ENCODE results near the gene THOC5.

The THOC5 gene

GRCh38 chr22:29487426-29487986 lies 66.1 kb downstream of the THOC5 start:
- H4K8ac ChIP-seq (ENCODE audit: low read length): no peak overlapping the region
- H3K9ac ChIP-seq (ENCODE audit: low read length): no peak overlapping the region
- H3K9me3 ChIP-seq (ENCODE audit: control insufficient read depth, low read length): no peaks in the 10 kb centered on the region
- H3K27me3 ChIP-seq (ENCODE audit: control insufficient read depth in 1 of 2, insufficient read depth in 1 of 2, low read length in 2 of 2): peaks cover 3 to 15% of the 10 kb centered on the region in 2 experiments
- no peak overlapping the region for H3K4me2 ChIP-seq (ENCODE audit: low read length, poor library complexity, severe bottlenecking)
- H2AFZ ChIP-seq (ENCODE audit: low read depth, low read length): no peak overlapping the region
- H2BK120ac ChIP-seq (ENCODE audit: low read depth, low read length): no peak overlapping the region
- no peaks in the 10 kb centered on the region for H3K79me1 ChIP-seq (replicated peaks; ENCODE audit: low read length, poor library complexity, severe bottlenecking)
- no peak overlapping the region for H2BK12ac ChIP-seq (ENCODE audit: low read length in 2 of 2)
- H3K14ac ChIP-seq (ENCODE audit: low read length in 2 of 2): no peak overlapping the region
- no peak overlapping the region for H2BK5ac ChIP-seq (ENCODE audit: low read depth, low read length, poor library complexity, severe bottlenecking)
- H3K27ac ChIP-seq (ENCODE audit: low read length, poor library complexity, severe bottlenecking): no peak overlapping the region
- no peak overlapping the region for H3K4ac ChIP-seq (ENCODE audit: low read depth in 1 of 2, low read length in 2 of 2)
- no peaks in the 10 kb centered on the region for H3K36me3 ChIP-seq (ENCODE audit: control insufficient read depth in 1 of 2, insufficient read depth in 2 of 2, low read depth in 1 of 2, low read length in 2 of 2)
- no peak overlapping the region for H3K23ac ChIP-seq (ENCODE audit: low read length in 2 of 2)
- H2AK5ac ChIP-seq (ENCODE audit: low read length, severe bottlenecking): no peak overlapping the region
- H3K4me1 ChIP-seq (ENCODE audit: control insufficient read depth, insufficient read depth, low read depth, low read length): no peaks in the 10 kb centered on the region
- H3K18ac ChIP-seq (ENCODE audit: low read depth in 1 of 2, low read length in 2 of 2): no peak overlapping the region
- no peak for DNase-seq
- WGBS: 90% methylated on average over 6 of the region's 6 CpGs
- no peak overlapping the region for H3K4me3 ChIP-seq (ENCODE audit: insufficient read depth in 1 of 2, low read depth in 1 of 2, low read length in 2 of 2)
- H4K91ac ChIP-seq (ENCODE audit: low read length): no peak overlapping the region
- no peak overlapping the region for H2BK15ac ChIP-seq (ENCODE audit: low read depth, poor library complexity, severe bottlenecking)

GRCh38 chr22:29485448-29485847 lies 68.1 kb downstream of the THOC5 start:
- H3K27ac ChIP-seq (ENCODE audit: low read length, poor library complexity, severe bottlenecking): no peak overlapping the region
- no peak overlapping the region for H2BK5ac ChIP-seq (ENCODE audit: low read depth, low read length, poor library complexity, severe bottlenecking)
- H3K79me1 ChIP-seq (replicated peaks; ENCODE audit: low read length, poor library complexity, severe bottlenecking): no peaks in the 10 kb centered on the region
- no peaks in the 10 kb centered on the region for H3K36me3 ChIP-seq (ENCODE audit: control insufficient read depth in 1 of 2, insufficient read depth in 2 of 2, low read depth in 1 of 2, low read length in 2 of 2)
- no peak overlapping the region for H2AK5ac ChIP-seq (ENCODE audit: low read length, severe bottlenecking)
- no peak overlapping the region for H3K14ac ChIP-seq (ENCODE audit: low read length in 2 of 2)
- no peak overlapping the region for H3K18ac ChIP-seq (ENCODE audit: low read depth in 1 of 2, low read length in 2 of 2)
- H2AFZ ChIP-seq (ENCODE audit: low read depth, low read length): no peak overlapping the region
- H2BK15ac ChIP-seq (ENCODE audit: low read depth, poor library complexity, severe bottlenecking): no peak overlapping the region
- H2BK120ac ChIP-seq (ENCODE audit: low read depth, low read length): no peak overlapping the region
- no peaks in the 10 kb centered on the region for H3K9me3 ChIP-seq (ENCODE audit: control insufficient read depth, low read length)
- H3K23ac ChIP-seq (ENCODE audit: low read length in 2 of 2): no peak overlapping the region
- no peak overlapping the region for H3K9ac ChIP-seq (ENCODE audit: low read length)
- no peak overlapping the region for H3K4ac ChIP-seq (ENCODE audit: low read depth in 1 of 2, low read length in 2 of 2)
- no peak overlapping the region for H4K91ac ChIP-seq (ENCODE audit: low read length)
- H2BK12ac ChIP-seq (ENCODE audit: low read length in 2 of 2): no peak overlapping the region
- no peak overlapping the region for H3K4me2 ChIP-seq (ENCODE audit: low read length, poor library complexity, severe bottlenecking)
- H3K4me1 ChIP-seq (ENCODE audit: control insufficient read depth, insufficient read depth, low read depth, low read length): peaks cover 10% of the 10 kb centered on the region
- peaks cover 24 to 32% of the 10 kb centered on the region in 2 experiments for H3K27me3 ChIP-seq (ENCODE audit: control insufficient read depth in 1 of 2, insufficient read depth in 1 of 2, low read length in 2 of 2)
- 92% methylated on average over 8 of the region's 8 CpGs for WGBS
- H4K8ac ChIP-seq (ENCODE audit: low read length): no peak overlapping the region
- no peak for DNase-seq
- no peak overlapping the region for H3K4me3 ChIP-seq (ENCODE audit: insufficient read depth in 1 of 2, low read depth in 1 of 2, low read length in 2 of 2)

- H3K4me2 ChIP-seq (ENCODE audit: low read length, poor library complexity, severe bottlenecking): no peak overlapping the region
- no peaks in the 10 kb centered on the region for H3K36me3 ChIP-seq (ENCODE audit: control insufficient read depth in 1 of 2, insufficient read depth in 2 of 2, low read depth in 1 of 2, low read length in 2 of 2)
- no peak overlapping the region for H3K9ac ChIP-seq (ENCODE audit: low read length)
- no peak overlapping the region for H2BK120ac ChIP-seq (ENCODE audit: low read depth, low read length)
- no peak overlapping the region for H4K91ac ChIP-seq (ENCODE audit: low read length)
- no peak for DNase-seq
- no peak overlapping the region for H3K23ac ChIP-seq (ENCODE audit: low read length in 2 of 2)
- no peak overlapping the region for H2AFZ ChIP-seq (ENCODE audit: low read depth, low read length)
- H3K18ac ChIP-seq (ENCODE audit: low read depth in 1 of 2, low read length in 2 of 2): no peak overlapping the region
- no peak overlapping the region for H2BK5ac ChIP-seq (ENCODE audit: low read depth, low read length, poor library complexity, severe bottlenecking)
- H3K27me3 ChIP-seq (ENCODE audit: control insufficient read depth in 1 of 2, insufficient read depth in 1 of 2, low read length in 2 of 2): peaks cover 28 to 32% of the 10 kb centered on the region in 2 experiments
- H3K4ac ChIP-seq (ENCODE audit: low read depth in 1 of 2, low read length in 2 of 2): no peak overlapping the region
- no peak overlapping the region for H3K27ac ChIP-seq (ENCODE audit: low read length, poor library complexity, severe bottlenecking)
- peaks cover 14% of the 10 kb centered on the region for H3K4me1 ChIP-seq (ENCODE audit: control insufficient read depth, insufficient read depth, low read depth, low read length)
- H3K4me3 ChIP-seq (ENCODE audit: insufficient read depth in 1 of 2, low read depth in 1 of 2, low read length in 2 of 2): no peak overlapping the region
- H2BK12ac ChIP-seq (ENCODE audit: low read length in 2 of 2): no peak overlapping the region
- 89% methylated on average over 2 of the region's 3 CpGs for WGBS
- H2AK5ac ChIP-seq (ENCODE audit: low read length, severe bottlenecking): no peak overlapping the region
- H4K8ac ChIP-seq (ENCODE audit: low read length): no peak overlapping the region
- H3K79me1 ChIP-seq (replicated peaks; ENCODE audit: low read length, poor library complexity, severe bottlenecking): no peaks in the 10 kb centered on the region
- H3K14ac ChIP-seq (ENCODE audit: low read length in 2 of 2): no peak overlapping the region
- H3K9me3 ChIP-seq (ENCODE audit: control insufficient read depth, low read length): no peaks in the 10 kb centered on the region
- H2BK15ac ChIP-seq (ENCODE audit: low read depth, poor library complexity, severe bottlenecking): no peak overlapping the region
These were observed 68.9 kb downstream of the THOC5 start for GRCh38 chr22:29484642-29485041.

GRCh38 chr22:29483254-29483653 lies 70.3 kb downstream of the THOC5 start:
- no peak overlapping the region for H2BK12ac ChIP-seq (ENCODE audit: low read length in 2 of 2)
- H2AFZ ChIP-seq (ENCODE audit: low read depth, low read length): no peak overlapping the region
- H3K79me1 ChIP-seq (replicated peaks; ENCODE audit: low read length, poor library complexity, severe bottlenecking): no peaks in the 10 kb centered on the region
- H3K27me3 ChIP-seq (ENCODE audit: control insufficient read depth in 1 of 2, insufficient read depth in 1 of 2, low read length in 2 of 2): peaks cover 42 to 46% of the 10 kb centered on the region in 2 experiments
- H3K14ac ChIP-seq (ENCODE audit: low read length in 2 of 2): no peak overlapping the region
- no peaks in the 10 kb centered on the region for H3K36me3 ChIP-seq (ENCODE audit: control insufficient read depth in 1 of 2, insufficient read depth in 2 of 2, low read depth in 1 of 2, low read length in 2 of 2)
- DNase-seq: no peak
- H3K4ac ChIP-seq (ENCODE audit: low read depth in 1 of 2, low read length in 2 of 2): no peak overlapping the region
- H2BK120ac ChIP-seq (ENCODE audit: low read depth, low read length): no peak overlapping the region
- no peaks in the 10 kb centered on the region for H3K9me3 ChIP-seq (ENCODE audit: control insufficient read depth, low read length)
- no peak overlapping the region for H3K9ac ChIP-seq (ENCODE audit: low read length)
- H4K8ac ChIP-seq (ENCODE audit: low read length): no peak overlapping the region
- H3K27ac ChIP-seq (ENCODE audit: low read length, poor library complexity, severe bottlenecking): no peak overlapping the region
- H3K4me2 ChIP-seq (ENCODE audit: low read length, poor library complexity, severe bottlenecking): no peak overlapping the region
- no peak overlapping the region for H2BK15ac ChIP-seq (ENCODE audit: low read depth, poor library complexity, severe bottlenecking)
- no peak overlapping the region for H3K23ac ChIP-seq (ENCODE audit: low read length in 2 of 2)
- no peak overlapping the region for H2AK5ac ChIP-seq (ENCODE audit: low read length, severe bottlenecking)
- H4K91ac ChIP-seq (ENCODE audit: low read length): no peak overlapping the region
- no peak overlapping the region for H3K4me3 ChIP-seq (ENCODE audit: insufficient read depth in 1 of 2, low read depth in 1 of 2, low read length in 2 of 2)
- H3K4me1 ChIP-seq (ENCODE audit: control insufficient read depth, insufficient read depth, low read depth, low read length): peaks cover 14% of the 10 kb centered on the region
- no peak overlapping the region for H3K18ac ChIP-seq (ENCODE audit: low read depth in 1 of 2, low read length in 2 of 2)
- WGBS: 92% methylated on average over 13 of the region's 13 CpGs
- no peak overlapping the region for H2BK5ac ChIP-seq (ENCODE audit: low read depth, low read length, poor library complexity, severe bottlenecking)
